GM19023 (cell line): ENCODE results near the gene COL13A1.

Source experiments
- ATAC-seq: cut with Tn5 transposase; IDR thresholded peaks from one replicate; pipeline ENCODE4 v1.9.1; 2021; ENCODE audit warnings: mild to moderate bottlenecking, moderate library complexity; ENCODE audit not compliant: unreplicated experiment

The COL13A1 gene

GRCh38 chr10:69939061-69939460, 137.4 kb downstream of the COL13A1 start:
- ATAC-seq: no peak

GRCh38 chr10:69939481-69939880, 137.8 kb downstream of the COL13A1 start:
- ATAC-seq: no peak

- no peak for ATAC-seq
Observed at GRCh38 chr10:69941730-69942129, 140.0 kb downstream of the COL13A1 start.

- ATAC-seq: no peak
Observed at GRCh38 chr10:69943292-69943820, 141.7 kb downstream of the COL13A1 start.

GRCh38 chr10:69944761-69945160, 143.1 kb downstream of the COL13A1 start:
- no peak for ATAC-seq

GRCh38 chr10:69948261-69948660, 146.6 kb downstream of the COL13A1 start:
- ATAC-seq: no peak

GRCh38 chr10:69949770-69950169, 148.1 kb downstream of the COL13A1 start:
- ATAC-seq: no peak

GRCh38 chr10:69951658-69952057, 150.0 kb downstream of the COL13A1 start:
- ATAC-seq: no peak

GRCh38 chr10:69952069-69952800, 150.5 kb downstream of the COL13A1 start:
- ATAC-seq: no peak

- ATAC-seq: no peak
Observed at GRCh38 chr10:69952821-69953221, 151.1 kb downstream of the COL13A1 start.

- no peak for ATAC-seq
Observed at GRCh38 chr10:69953851-69954250, 152.1 kb downstream of the COL13A1 start.

- ATAC-seq: no peak
Observed at GRCh38 chr10:69955211-69955805, 153.6 kb downstream of the COL13A1 start.

GRCh38 chr10:69955897-69956740, 154.4 kb downstream of the COL13A1 start:
- no peak for ATAC-seq

GRCh38 chr10:69956741-69957230, 155.1 kb downstream of the COL13A1 start:
- no peak for ATAC-seq

- no peak for ATAC-seq
Observed at GRCh38 chr10:69957241-69957885, 155.7 kb downstream of the COL13A1 start.

- no peak for ATAC-seq
Observed at GRCh38 chr10:69957886-69958555, 156.3 kb downstream of the COL13A1 start.

GRCh38 chr10:69958556-69958902, 156.8 kb downstream of the COL13A1 start:
- ATAC-seq: no peak

GRCh38 chr10:69959911-69960310, 158.2 kb downstream of the COL13A1 start:
- no peak for ATAC-seq

GRCh38 chr10:69960606-69960987, 158.9 kb downstream of the COL13A1 start:
- ATAC-seq: no peak
